Ishikawa (cell line): ENCODE results near the gene JOSD2.

ENCODE experiments used
- CEBPB ChIP-seq: IDR thresholded peaks from 2 replicates; pipeline ENCODE4 v1.6.1; 2012
- CREB1 ChIP-seq: IDR thresholded peaks from 2 replicates; pipeline ENCODE4 v1.6.1; 2012; ENCODE audit warnings: low read depth
- EGR1 ChIP-seq: IDR thresholded peaks from 2 replicates; pipeline ENCODE4 v1.6.1; 2012
- EP300 ChIP-seq: IDR thresholded peaks from 2 replicates; pipeline ENCODE4 v1.6.1; 2012; ENCODE audit warnings: borderline replicate concordance
- FOXM1 ChIP-seq: IDR thresholded peaks from 2 replicates; pipeline ENCODE4 v1.6.1; 2012; ENCODE audit warnings: low read depth, borderline replicate concordance
- MAX ChIP-seq: IDR thresholded peaks from 2 replicates; pipeline ENCODE4 v1.6.1; 2012
- NFIC ChIP-seq: IDR thresholded peaks from 2 replicates; pipeline ENCODE4 v1.6.1; 2012
- RAD21 ChIP-seq: IDR thresholded peaks from 2 replicates; pipeline ENCODE4 v1.6.1; 2012; ENCODE audit warnings: low read depth
- REST ChIP-seq: IDR thresholded peaks from 2 replicates; pipeline ENCODE4 v1.6.1; 2012; ENCODE audit warnings: low read depth, mild to moderate bottlenecking
- TAF1 ChIP-seq: IDR thresholded peaks from 2 replicates; pipeline ENCODE4 v1.6.1; 2012; ENCODE audit warnings: low read depth, mild to moderate bottlenecking
- TCF12 ChIP-seq: IDR thresholded peaks from 2 replicates; pipeline ENCODE4 v1.6.1; 2012; ENCODE audit warnings: low read depth
- TEAD4 ChIP-seq: IDR thresholded peaks from 2 replicates; pipeline ENCODE4 v1.6.1; 2012
- USF1 ChIP-seq: IDR thresholded peaks from 2 replicates; pipeline ENCODE4 v1.6.1; 2012
- YY1 ChIP-seq: IDR thresholded peaks from 2 replicates; pipeline ENCODE4 v1.6.1; 2012; ENCODE audit warnings: low read depth
- ZBTB7A ChIP-seq: IDR thresholded peaks from 2 replicates; pipeline ENCODE4 v1.6.1; 2012; ENCODE audit warnings: low read depth

Gene JOSD2

GRCh38 chr19:50536662-50537305 is 25.8 kb upstream of the JOSD2 start:
- TF ChIP-seq RAD21 (no peak; the same call in 1 of the 2 replicates), CREB1 (no peak), USF1 (no peak), NFIC (no peak), ZBTB7A (no peak), TAF1 (no peak), EGR1 (no peak), TCF12 (no peak), REST (no peak), MAX (no peak), YY1 (no peak), EP300 (no peak), CEBPB (no peak), TEAD4 (no peak), FOXM1 (no peak)

GRCh38 chr19:50535672-50536187 is 24.7 kb upstream of the JOSD2 start:
- TF ChIP-seq EGR1, result no peak
- no peak for TF ChIP-seq TCF12
- TF ChIP-seq RAD21, result no peak
- TF ChIP-seq TEAD4, result no peak
- no peak for TF ChIP-seq TAF1
- no peak for TF ChIP-seq NFIC
- no peak for TF ChIP-seq USF1
- no peak for TF ChIP-seq EP300
- TF ChIP-seq YY1, result no peak
- TF ChIP-seq REST, result no peak
- no peak for TF ChIP-seq ZBTB7A
- TF ChIP-seq FOXM1, result no peak

- TF ChIP-seq REST, result no peak
- no peak for TF ChIP-seq NFIC
- no peak for TF ChIP-seq EGR1
- TF ChIP-seq MAX, result no peak
- no peak for TF ChIP-seq TCF12
- TF ChIP-seq TAF1, result no peak
- no peak for TF ChIP-seq RAD21
- TF ChIP-seq ZBTB7A, result no peak
- no peak for TF ChIP-seq FOXM1
Measured at GRCh38 chr19:50534478-50534877, 23.5 kb upstream of the JOSD2 start.

GRCh38 chr19:50532952-50533351 is 22.0 kb upstream of the JOSD2 start:
- TF ChIP-seq NFIC, result no peak
- TF ChIP-seq RAD21, result no peak
- TF ChIP-seq CREB1, result no peak
- no peak for TF ChIP-seq TEAD4
- TF ChIP-seq EGR1, result no peak
- no peak for TF ChIP-seq EP300
- TF ChIP-seq CEBPB, result no peak
- no peak for TF ChIP-seq MAX
- no peak for TF ChIP-seq FOXM1
- TF ChIP-seq TAF1, result no peak
